SJSA1 (cell line): ENCODE data around the gene ADCK2. TPM values are rescaled to one million over a fixed set of nuclear protein-coding genes. Genes with fewer than 3 reads are reported as not detected.
"Not testable (repeated sequence)": the region's sequence is repeated elsewhere in the genome, so short reads cannot be mapped to it uniquely, and the experiment has no call there.

Experiments used
- DNase-seq, 2 experiments: peaks; one replicate each; pipeline ENCODE4 v3.0.0-alpha.2; 2015 to 2020; ENCODE audit warnings: low spot score in 2 of 2, low read depth in 1 of 2
- H3K27ac ChIP-seq: fragments of 250-450 bp; sonication (Bioruptor Pico); 2 replicates; pipeline ENCODE4 v1.5.1; 2020; ENCODE audit warnings: mild to moderate bottlenecking, moderate library complexity
- H3K27me3 ChIP-seq: fragments of 250-450 bp; sonication (Bioruptor Pico); replicated peaks from 2 replicates; pipeline ENCODE4 v1.5.1; 2020; ENCODE audit warnings: mild to moderate bottlenecking, moderate library complexity
- H3K36me3 ChIP-seq: fragments of 250-450 bp; sonication (Bioruptor Pico); 2 replicates; pipeline ENCODE4 v1.5.1; 2020; ENCODE audit warnings: mild to moderate bottlenecking
- H3K4me1 ChIP-seq: fragments of 250-450 bp; sonication (Bioruptor Pico); replicated peaks from 2 replicates; pipeline ENCODE4 v1.6.1; 2021; ENCODE audit warnings: mild to moderate bottlenecking
- H3K4me3 ChIP-seq: fragments of 250-450 bp; sonication (Bioruptor Pico); 2 replicates; pipeline ENCODE4 v1.5.1; 2020; ENCODE audit warnings: mild to moderate bottlenecking
- H3K9me3 ChIP-seq: fragments of 250-450 bp; sonication (Bioruptor Pico); replicated peaks from 2 replicates; pipeline ENCODE4 v1.5.1; 2020; ENCODE audit warnings: mild to moderate bottlenecking
- total RNA-seq: library from RNA; depleted of rRNA; stranded (reverse); fragments of >200 nt; shearing (Covaris generic); gene quantifications from 2 replicates; pipeline ENCODE4 v1.2.3, GENCODE V29; 2014; rRNA removed

Gene ADCK2
- total RNA-seq, 1 experiment from 2014 or later = 9.6 TPM

- Histone ChIP-seq H3K27ac (no peak overlapping the region), H3K27me3 (no peaks in the 10 kb centered on the region), H3K36me3 (no peaks in the 10 kb centered on the region), H3K9me3 (no peaks in the 10 kb centered on the region), H3K4me3 (no peak overlapping the region), H3K4me1 (peaks cover 13% of the 10 kb centered on the region)
- DNase-seq = no peak
These were observed 59.7 kb downstream of the ADCK2 start for GRCh38 chr7:140732416-140732815.

- H3K27me3 ChIP-seq = no peaks in the 10 kb centered on the region
- H3K4me1 ChIP-seq = peaks cover 8% of the 10 kb centered on the region
- DNase-seq = no peak
- no peaks in the 10 kb centered on the region for H3K36me3 ChIP-seq
- H3K9me3 ChIP-seq = no peaks in the 10 kb centered on the region
- H3K4me3 ChIP-seq = no peak overlapping the region
- H3K27ac ChIP-seq = no peak overlapping the region
These were observed 61.4 kb downstream of the ADCK2 start for GRCh38 chr7:140734096-140734495.

- H3K4me3 ChIP-seq = no peak overlapping the region
- no peak for DNase-seq
- H3K9me3 ChIP-seq = no peaks in the 10 kb centered on the region
- no peaks in the 10 kb centered on the region for H3K36me3 ChIP-seq
- H3K27ac ChIP-seq = no peak overlapping the region
- no peaks in the 10 kb centered on the region for H3K27me3 ChIP-seq
- peaks cover 2% of the 10 kb centered on the region for H3K4me1 ChIP-seq
These were observed 62.0 kb downstream of the ADCK2 start for GRCh38 chr7:140734729-140735128.

GRCh38 chr7:140738280-140738679, 65.5 kb downstream of the ADCK2 start:
- Histone ChIP-seq H3K36me3 (no peaks in the 10 kb centered on the region), H3K4me3 (no peak overlapping the region), H3K4me1 (no peaks in the 10 kb centered on the region), H3K9me3 (no peaks in the 10 kb centered on the region), H3K27me3 (no peaks in the 10 kb centered on the region), H3K27ac (no peak overlapping the region)
- no peak for DNase-seq

DNA sequence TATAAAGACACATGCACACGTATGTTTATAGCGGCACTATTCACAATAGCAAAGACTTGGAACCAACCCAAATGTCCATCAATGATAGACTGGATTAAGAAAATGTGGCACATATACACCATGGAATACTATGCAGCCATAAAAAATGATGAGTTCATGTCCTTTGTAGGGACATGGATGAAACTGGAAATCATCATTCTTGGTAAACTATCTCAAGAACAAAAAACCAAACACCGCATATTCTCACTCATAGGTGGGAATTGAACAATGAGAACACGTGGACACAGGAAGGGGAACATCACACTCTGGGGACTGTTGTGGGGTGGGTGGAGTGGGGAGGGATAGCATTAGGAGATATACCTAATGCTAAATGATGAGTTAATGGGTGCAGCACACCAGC, 70.5 kb downstream of the ADCK2 start:
- not testable (repeated sequence) for DNase-seq, H3K27ac ChIP-seq, H3K27me3 ChIP-seq, H3K4me1 ChIP-seq, H3K4me3 ChIP-seq, H3K9me3 ChIP-seq
- H3K36me3 ChIP-seq = peaks cover 11% of the 10 kb centered on the region; the same call in 1 of the 2 replicates

GRCh38 chr7:140744005-140744404, 71.3 kb downstream of the ADCK2 start:
- no peak for DNase-seq
- Histone ChIP-seq H3K4me1 (no peaks in the 10 kb centered on the region), H3K27ac (no peak overlapping the region), H3K4me3 (no peak overlapping the region), H3K36me3 (peaks cover 11% of the 10 kb centered on the region; the same call in 1 of the 2 replicates), H3K27me3 (no peaks in the 10 kb centered on the region), H3K9me3 (no peaks in the 10 kb centered on the region)

Other genes with a start within 250 kb of the ADCK2 start
- 46.6 and 50.5 TPM in 2 replicates for gene MKRN1, start 193.4 kb upstream of the ADCK2 start, total RNA-seq
- 10.2 and 30.0 TPM in 2 replicates for gene DENND2A, start 32.1 kb upstream of the ADCK2 start, total RNA-seq
- gene NDUFB2, start 23.8 kb downstream of the ADCK2 start, total RNA-seq = 523 and 538 TPM in 2 replicates